ENCODE results near the gene SENP2. TPM values are rescaled to one million over a fixed set of nuclear protein-coding genes. Genes with fewer than 3 reads are reported as not detected.

The SENP2 gene
- total and polyA plus RNA-seq, 2 experiments from 2014 or later, result 29.2 to 80.3 TPM

GRCh38 chr3:185537369-185537970 lies 48.6 kb upstream of the SENP2 start (continued):
- TF ChIP-seq ZNF462 (CRISPR knock-in tag; IDR thresholded peaks at IDR 0.05) (no peak), EZH2 (IDR thresholded peaks at IDR 0.05; ENCODE audit: low read depth, unreplicated experiment) (no peak), ZNF331 (CRISPR knock-in tag; IDR thresholded peaks at IDR 0.05; ENCODE audit: low read depth) (no peak), EZH2phosphoT487 (IDR thresholded peaks at IDR 0.05; ENCODE audit: unreplicated experiment) (no peak)

DNA sequence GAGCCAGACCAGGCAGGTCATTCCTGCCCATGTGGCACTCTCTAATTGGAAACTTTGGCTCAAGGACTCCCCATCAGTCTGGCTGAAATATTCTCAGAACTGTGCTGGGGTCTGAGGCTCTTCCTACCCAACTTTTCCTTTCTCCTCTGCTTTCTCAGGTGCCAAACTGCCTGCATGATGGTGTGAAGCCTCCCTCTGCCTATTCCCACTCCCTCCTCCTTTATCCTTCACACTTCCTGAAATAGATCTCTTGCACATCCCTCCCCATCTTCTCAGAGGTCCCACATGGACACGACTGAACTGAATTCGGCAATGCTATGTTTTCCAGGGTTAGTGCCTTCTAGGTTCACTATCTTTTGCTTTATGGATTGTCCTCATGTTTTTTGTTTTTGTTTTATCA lies 46.2 kb upstream of the SENP2 start:
- H3K36me3 Mint-ChIP-seq (ENCODE audit: low read depth), result no peaks in the 10 kb centered on the region
- Histone ChIP-seq H3K4me3 (no peak overlapping the region), H3K36me3 (ENCODE audit: insufficient read depth) (no peaks in the 10 kb centered on the region), H4K20me1 (replicated peaks; ENCODE audit: insufficient read depth) (no peaks in the 10 kb centered on the region), H2AFZ (no peak overlapping the region), H3K4me1 (ENCODE audit: insufficient read depth) (no peaks in the 10 kb centered on the region), H3F3A (replicated peaks; ENCODE audit: low read depth) (no peaks in the 10 kb centered on the region), H3K9me2 (ENCODE audit: insufficient read depth) (no peaks in the 10 kb centered on the region), H3K27me3 (ENCODE audit: insufficient read depth) (no peaks in the 10 kb centered on the region), H3K27ac (ENCODE audit: low read depth) (no peak overlapping the region), H3K79me2 (replicated peaks; ENCODE audit: insufficient read depth) (no peaks in the 10 kb centered on the region), H3K4me2 (no peak overlapping the region)
- DNase-seq (ENCODE audit: low spot score), result peak; percentile 2
- H3K4me1 Mint-ChIP-seq, result 0 out of 3 replicates have a peak, but pooled peaks cover 2% of the 10 kb centered on the region
- H3K4me3 Mint-ChIP-seq, result no peak overlapping the region
- no peak overlapping the region for H3K27ac Mint-ChIP-seq
- ATAC-seq, result no peak
- peaks cover 2% of the 10 kb centered on the region for H3K27me3 Mint-ChIP-seq (ENCODE audit: insufficient read depth, low read depth, poor library complexity)
- no peaks in the 10 kb centered on the region for H3K9me3 Mint-ChIP-seq
- TF ChIP-seq EZH2 (IDR thresholded peaks at IDR 0.05; ENCODE audit: low read depth, unreplicated experiment) (no peak), CREB1 (CRISPR knock-in tag; IDR thresholded peaks at IDR 0.05; ENCODE audit: low read depth) (no peak), ZNF331 (CRISPR knock-in tag; IDR thresholded peaks at IDR 0.05; ENCODE audit: low read depth) (no peak), EZH2phosphoT487 (IDR thresholded peaks at IDR 0.05; ENCODE audit: unreplicated experiment) (no peak), JUNB (IDR thresholded peaks at IDR 0.05; ENCODE audit: unreplicated experiment) (no peak), STAT1 (IDR thresholded peaks at IDR 0.05; ENCODE audit: unreplicated experiment) (no peak), ZNF114 (CRISPR knock-in tag; IDR thresholded peaks at IDR 0.05) (no peak), POLR2AphosphoS5 (IDR thresholded peaks at IDR 0.05; ENCODE audit: low read depth) (no peak)
- TF ChIP-seq, protein P1, sequence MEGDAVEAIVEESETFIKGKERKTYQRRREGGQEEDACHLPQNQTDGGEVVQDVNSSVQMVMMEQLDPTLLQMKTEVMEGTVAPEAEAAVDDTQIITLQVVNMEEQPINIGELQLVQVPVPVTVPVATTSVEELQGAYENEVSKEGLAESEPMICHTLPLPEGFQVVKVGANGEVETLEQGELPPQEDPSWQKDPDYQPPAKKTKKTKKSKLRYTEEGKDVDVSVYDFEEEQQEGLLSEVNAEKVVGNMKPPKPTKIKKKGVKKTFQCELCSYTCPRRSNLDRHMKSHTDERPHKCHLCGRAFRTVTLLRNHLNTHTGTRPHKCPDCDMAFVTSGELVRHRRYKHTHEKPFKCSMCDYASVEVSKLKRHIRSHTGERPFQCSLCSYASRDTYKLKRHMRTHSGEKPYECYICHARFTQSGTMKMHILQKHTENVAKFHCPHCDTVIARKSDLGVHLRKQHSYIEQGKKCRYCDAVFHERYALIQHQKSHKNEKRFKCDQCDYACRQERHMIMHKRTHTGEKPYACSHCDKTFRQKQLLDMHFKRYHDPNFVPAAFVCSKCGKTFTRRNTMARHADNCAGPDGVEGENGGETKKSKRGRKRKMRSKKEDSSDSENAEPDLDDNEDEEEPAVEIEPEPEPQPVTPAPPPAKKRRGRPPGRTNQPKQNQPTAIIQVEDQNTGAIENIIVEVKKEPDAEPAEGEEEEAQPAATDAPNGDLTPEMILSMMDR (conservative IDR thresholded peaks at IDR 0.05; ENCODE audit: low read depth in 2 of 2), result no peak
- TF ChIP-seq, protein P2, sequence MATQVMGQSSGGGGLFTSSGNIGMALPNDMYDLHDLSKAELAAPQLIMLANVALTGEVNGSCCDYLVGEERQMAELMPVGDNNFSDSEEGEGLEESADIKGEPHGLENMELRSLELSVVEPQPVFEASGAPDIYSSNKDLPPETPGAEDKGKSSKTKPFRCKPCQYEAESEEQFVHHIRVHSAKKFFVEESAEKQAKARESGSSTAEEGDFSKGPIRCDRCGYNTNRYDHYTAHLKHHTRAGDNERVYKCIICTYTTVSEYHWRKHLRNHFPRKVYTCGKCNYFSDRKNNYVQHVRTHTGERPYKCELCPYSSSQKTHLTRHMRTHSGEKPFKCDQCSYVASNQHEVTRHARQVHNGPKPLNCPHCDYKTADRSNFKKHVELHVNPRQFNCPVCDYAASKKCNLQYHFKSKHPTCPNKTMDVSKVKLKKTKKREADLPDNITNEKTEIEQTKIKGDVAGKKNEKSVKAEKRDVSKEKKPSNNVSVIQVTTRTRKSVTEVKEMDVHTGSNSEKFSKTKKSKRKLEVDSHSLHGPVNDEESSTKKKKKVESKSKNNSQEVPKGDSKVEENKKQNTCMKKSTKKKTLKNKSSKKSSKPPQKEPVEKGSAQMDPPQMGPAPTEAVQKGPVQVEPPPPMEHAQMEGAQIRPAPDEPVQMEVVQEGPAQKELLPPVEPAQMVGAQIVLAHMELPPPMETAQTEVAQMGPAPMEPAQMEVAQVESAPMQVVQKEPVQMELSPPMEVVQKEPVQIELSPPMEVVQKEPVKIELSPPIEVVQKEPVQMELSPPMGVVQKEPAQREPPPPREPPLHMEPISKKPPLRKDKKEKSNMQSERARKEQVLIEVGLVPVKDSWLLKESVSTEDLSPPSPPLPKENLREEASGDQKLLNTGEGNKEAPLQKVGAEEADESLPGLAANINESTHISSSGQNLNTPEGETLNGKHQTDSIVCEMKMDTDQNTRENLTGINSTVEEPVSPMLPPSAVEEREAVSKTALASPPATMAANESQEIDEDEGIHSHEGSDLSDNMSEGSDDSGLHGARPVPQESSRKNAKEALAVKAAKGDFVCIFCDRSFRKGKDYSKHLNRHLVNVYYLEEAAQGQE (IDR thresholded peaks at IDR 0.05; ENCODE audit: unreplicated experiment), result no peak
- TF ChIP-seq, protein P3, sequence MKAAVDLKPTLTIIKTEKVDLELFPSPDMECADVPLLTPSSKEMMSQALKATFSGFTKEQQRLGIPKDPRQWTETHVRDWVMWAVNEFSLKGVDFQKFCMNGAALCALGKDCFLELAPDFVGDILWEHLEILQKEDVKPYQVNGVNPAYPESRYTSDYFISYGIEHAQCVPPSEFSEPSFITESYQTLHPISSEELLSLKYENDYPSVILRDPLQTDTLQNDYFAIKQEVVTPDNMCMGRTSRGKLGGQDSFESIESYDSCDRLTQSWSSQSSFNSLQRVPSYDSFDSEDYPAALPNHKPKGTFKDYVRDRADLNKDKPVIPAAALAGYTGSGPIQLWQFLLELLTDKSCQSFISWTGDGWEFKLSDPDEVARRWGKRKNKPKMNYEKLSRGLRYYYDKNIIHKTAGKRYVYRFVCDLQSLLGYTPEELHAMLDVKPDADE (IDR thresholded peaks at IDR 0.05), result no peak

Data from GM23338 (cell line).